Neuronal stem cell (in vitro differentiated cells): ENCODE results near the gene ACOT8.
A peak's percentile ranks its signal among the peaks of the same experiment; 100 is the strongest.

Experiments
- DNase-seq: peaks from one replicate; pipeline ENCODE4 v3.0.0-alpha.2; 2013; ENCODE audit warnings: low spot score
- H2AFZ ChIP-seq: one replicate; pipeline ENCODE4 v1.6.1; 2013; ENCODE audit warnings: mild to moderate bottlenecking, low read length, inconsistent platforms
- H2AK5ac ChIP-seq: 2 replicates; pipeline ENCODE4 v1.6.1; 2013; ENCODE audit warnings: low read depth, mild to moderate bottlenecking, inconsistent platforms, low read length, moderate library complexity, mixed read lengths
- H2BK120ac ChIP-seq: 2 replicates; pipeline ENCODE4 v1.6.1; 2013; ENCODE audit warnings: low read depth, mild to moderate bottlenecking, inconsistent platforms, low read length, moderate library complexity, mixed read lengths
- H2BK12ac ChIP-seq: one replicate; pipeline ENCODE4 v1.6.1; 2013; ENCODE audit warnings: low read length, inconsistent platforms
- H2BK15ac ChIP-seq: 2 replicates; pipeline ENCODE4 v1.6.1; 2013; ENCODE audit warnings: mild to moderate bottlenecking, low read length, inconsistent platforms, mixed read lengths
- H2BK5ac ChIP-seq: one replicate; pipeline ENCODE4 v1.6.1; 2013; ENCODE audit warnings: inconsistent platforms, mild to moderate bottlenecking, low read length, moderate library complexity
- H3K14ac ChIP-seq: one replicate; pipeline ENCODE4 v1.6.1; 2013; ENCODE audit warnings: low read length, inconsistent platforms
- H3K18ac ChIP-seq: 2 replicates; pipeline ENCODE4 v1.6.1; 2013; ENCODE audit warnings: low read length, inconsistent platforms
- H3K23ac ChIP-seq: 2 replicates; pipeline ENCODE4 v1.6.1; 2013; ENCODE audit warnings: low read depth, mild to moderate bottlenecking, mixed read lengths, low read length, inconsistent platforms; ENCODE audit not compliant: poor library complexity
- H3K27ac ChIP-seq: replicated peaks from 3 replicates; pipeline ENCODE4 v1.5.1; 2013; ENCODE audit warnings: low read length, inconsistent platforms
- H3K27me3 ChIP-seq, 3 experiments: 2 replicates each; pipeline ENCODE4 v1.6.1; 2013; ENCODE audit warnings: low read length in 3 of 3, mild to moderate bottlenecking in 2 of 3, inconsistent platforms in 1 of 3, low read depth in 1 of 3, mixed read lengths in 1 of 3, moderate library complexity in 1 of 3; ENCODE audit not compliant: control insufficient read depth in 3 of 3, insufficient read depth in 3 of 3
- H3K36me3 ChIP-seq, 2 donors: replicated peaks in 1 of 2; 2 replicates each; pipeline ENCODE4 v1.6.1; 2013; ENCODE audit warnings: low read length in 2 of 2; ENCODE audit not compliant: control insufficient read depth in 2 of 2, insufficient read depth in 2 of 2
- H3K4ac ChIP-seq: 2 replicates; pipeline ENCODE4 v1.6.1; 2013; ENCODE audit warnings: inconsistent platforms, mild to moderate bottlenecking, low read length, moderate library complexity
- H3K4me1 ChIP-seq, 2 donors: 1 replicate in 1 of 2; 2 replicates in 1 of 2; pipeline ENCODE4 v1.6.1; 2013; ENCODE audit warnings: low read length in 2 of 2, low read depth in 1 of 2; ENCODE audit not compliant: control insufficient read depth in 2 of 2, insufficient read depth in 1 of 2
- H3K4me2 ChIP-seq: one replicate; pipeline ENCODE4 v1.6.1; 2013; ENCODE audit warnings: mild to moderate bottlenecking, low read length, inconsistent platforms; ENCODE audit not compliant: insufficient read depth, poor library complexity, severe bottlenecking
- H3K4me3 ChIP-seq, 2 donors: 2 replicates each; pipeline ENCODE4 v1.5.1; 2013; ENCODE audit warnings: low read length in 2 of 2, mild to moderate bottlenecking in 2 of 2, inconsistent platforms in 1 of 2, moderate library complexity in 1 of 2
- H3K79me1 ChIP-seq: one replicate; pipeline ENCODE4 v1.6.1; 2013; ENCODE audit warnings: low read depth, mild to moderate bottlenecking, inconsistent platforms, low read length, moderate library complexity
- H3K9ac ChIP-seq: one replicate; pipeline ENCODE4 v1.6.1; 2013; ENCODE audit warnings: mild to moderate bottlenecking, low read depth, low read length, inconsistent platforms; ENCODE audit not compliant: poor library complexity
- H3K9me3 ChIP-seq, 2 donors: replicated peaks in 1 of 2; 2 replicates each; pipeline versions ENCODE3 to v1.6.1; 2013; ENCODE audit warnings: low read length in 2 of 2, mild to moderate bottlenecking in 2 of 2, inconsistent platforms in 1 of 2, low read depth in 1 of 2, mixed read lengths in 1 of 2, moderate library complexity in 1 of 2; ENCODE audit not compliant: control insufficient read depth in 2 of 2, insufficient read depth in 1 of 2
- H4K8ac ChIP-seq: one replicate; pipeline ENCODE4 v1.6.1; 2013; ENCODE audit warnings: low read depth, mild to moderate bottlenecking, inconsistent platforms, low read length, moderate library complexity
- H4K91ac ChIP-seq: one replicate; pipeline ENCODE4 v1.6.1; 2013; ENCODE audit warnings: low read length, low read depth, mild to moderate bottlenecking, inconsistent platforms; ENCODE audit not compliant: poor library complexity
- WGBS, 2 donors: extraction: QIAGEN DNeasy Blood & Tissue Kit; methylation state at CpG; one replicate each; pipeline ENCODE4 v1.1.7; 2013; ENCODE audit warnings: missing lambda C conversion rate in 2 of 2, mixed read lengths in 1 of 2; ENCODE audit not compliant: insufficient read length in 2 of 2, insufficient replicate concordance in 1 of 2; ENCODE audit errors: extremely low coverage in 2 of 2; 5-methylcytosine and 5-hydroxymethylcytosine counted together

ACOT8 gene

GRCh38 chr20:45827712-45828111 is 29.5 kb downstream of the ACOT8 start:
- Histone ChIP-seq H2AFZ (no peak overlapping the region), H2BK5ac (no peak overlapping the region), H3K14ac (no peak overlapping the region), H3K4me3 (no peak overlapping the region), H3K23ac (no peak overlapping the region), H3K9me3 (peaks cover 0 to 3% of the 10 kb centered on the region in 2 donors), H4K8ac (no peak overlapping the region), H3K4me1 (peaks cover 11 to 13% of the 10 kb centered on the region in 2 donors), H4K91ac (no peak overlapping the region), H2BK12ac (no peak overlapping the region), H2AK5ac (no peak overlapping the region), H2BK120ac (no peak overlapping the region), H3K27ac (no peak overlapping the region), H3K4ac (no peak overlapping the region), H3K4me2 (no peak overlapping the region), H3K36me3 (no peaks in the 10 kb centered on the region), H3K9ac (no peak overlapping the region), H3K79me1 (no peaks in the 10 kb centered on the region), H3K18ac (no peak overlapping the region), H2BK15ac (no peak overlapping the region), H3K27me3 (peaks cover 0 to 18% (median 3%) of the 10 kb centered on the region in 3 experiments)
- DNase-seq, result no peak
- WGBS, 2 donors, result no CpG with 5 or more reads among the region's 6 CpGs

DNA sequence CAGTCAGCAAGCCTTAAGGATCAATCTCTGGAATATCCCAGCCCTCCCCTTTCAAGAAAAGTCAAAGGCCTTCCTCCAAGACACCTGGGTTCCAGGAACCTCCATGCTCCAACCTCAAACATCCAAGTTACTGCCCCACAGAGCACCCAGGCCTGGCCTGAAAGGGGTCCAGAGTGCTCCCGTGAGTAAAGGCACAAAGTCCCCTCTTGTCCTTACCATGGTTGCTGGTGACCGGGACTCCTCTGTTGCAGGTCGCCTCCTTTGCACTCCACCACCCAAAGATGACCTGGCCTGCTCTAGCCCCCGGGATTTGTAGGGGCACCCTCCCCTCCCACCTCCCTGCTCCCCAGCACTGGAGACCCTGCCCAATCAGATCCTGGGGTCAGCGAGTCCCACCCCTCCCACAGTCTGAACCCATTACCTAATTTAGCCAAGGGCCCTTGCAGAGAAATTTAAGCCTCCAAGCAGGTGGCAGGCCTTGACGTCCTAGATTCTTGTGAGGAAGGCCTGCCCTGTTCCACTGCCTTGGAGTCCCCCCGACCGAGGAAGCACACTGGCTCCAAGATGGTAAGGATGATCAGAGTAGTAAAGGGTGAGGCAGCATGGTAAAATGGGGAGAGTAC is 30.1 kb downstream of the ACOT8 start, which contains the start of gene TNNC2:
TNNC2 (minus strand) TSS at position 283 of the 623 bp plus-strand sequence; CDS start at position 219, 64 bp downstream.
- Histone ChIP-seq H3K4ac (no peak within 1 kb of the TSS), H3K14ac (no peak within 1 kb of the TSS), H3K18ac (peak within 1 kb of the TSS; percentile 13), H4K91ac (no peak within 1 kb of the TSS), H2AK5ac (peak within 1 kb of the TSS; percentile 5), H3K4me1 (peaks cover 9 to 13% of the 10 kb centered on the region in 2 donors), H3K27me3 (peaks cover 0 to 21% (median 3%) of the 10 kb centered on the region in 3 experiments), H2AFZ (peak within 1 kb of the TSS; percentile 83), H3K27ac (no peak within 1 kb of the TSS), H2BK15ac (no peak within 1 kb of the TSS), H4K8ac (no peak within 1 kb of the TSS), H2BK12ac (peak within 1 kb of the TSS; percentile 31), H3K36me3 (no peaks in the 10 kb centered on the region), H3K4me3 (no peak within 1 kb of the TSS), H3K79me1 (no peaks in the 10 kb centered on the region), H2BK120ac (no peak within 1 kb of the TSS), H3K23ac (no peak within 1 kb of the TSS), H2BK5ac (no peak within 1 kb of the TSS), H3K9ac (no peak within 1 kb of the TSS), H3K9me3 (peaks cover 0 to 3% of the 10 kb centered on the region in 2 donors), H3K4me2 (no peak within 1 kb of the TSS)
- DNase-seq, result no peak
- no CpG with 5 or more reads among the region's 8 CpGs for WGBS, 2 donors

DNA sequence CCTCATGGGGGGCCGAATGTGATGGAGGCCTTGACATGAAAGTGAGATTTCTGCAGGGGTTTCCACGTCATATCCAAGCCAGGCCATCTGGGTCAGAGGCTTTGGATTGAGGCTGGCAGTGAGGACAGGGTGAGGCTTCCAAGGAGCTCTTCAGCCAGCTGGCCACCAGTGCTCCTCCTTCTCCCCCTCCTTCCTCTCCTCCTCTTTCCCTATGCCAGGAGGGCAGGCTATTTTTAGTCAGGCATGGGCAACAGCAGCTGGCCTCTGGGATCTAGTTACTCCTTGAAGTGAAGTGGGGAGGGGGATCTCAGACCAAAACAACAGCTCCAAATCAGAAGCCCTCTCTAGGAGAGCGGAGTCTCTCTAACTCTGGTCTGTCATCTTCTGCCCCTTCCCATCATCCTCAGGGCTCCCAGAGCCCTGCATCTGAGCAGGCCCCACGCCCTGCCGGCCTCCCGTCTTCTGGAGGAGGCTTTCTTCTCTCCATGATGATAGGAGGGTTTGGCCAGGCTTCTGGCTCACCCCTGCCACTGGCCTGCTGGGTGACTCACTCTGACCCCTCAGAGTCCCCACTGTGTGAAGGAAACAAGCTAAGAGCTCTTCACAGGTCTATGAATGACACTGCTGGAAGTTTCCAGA is 30.7 kb downstream of the ACOT8 start:
- no CpG with 5 or more reads among the region's 6 CpGs for WGBS, 2 donors
- Histone ChIP-seq H2BK15ac (no peak overlapping the region), H2AFZ (peak overlapping the region; percentile 83), H3K27me3 (peaks cover 0 to 24% (median 3%) of the 10 kb centered on the region in 3 experiments), H2BK12ac (peak overlapping the region; percentile 31), H3K4ac (no peak overlapping the region), H3K4me3 (no peak overlapping the region), H4K91ac (no peak overlapping the region), H3K23ac (no peak overlapping the region), H3K18ac (peak overlapping the region; percentile 13), H2BK120ac (no peak overlapping the region), H3K4me1 (peaks cover 9 to 15% of the 10 kb centered on the region in 2 donors), H2AK5ac (no peak overlapping the region), H3K14ac (no peak overlapping the region), H3K36me3 (no peaks in the 10 kb centered on the region), H2BK5ac (no peak overlapping the region), H3K4me2 (no peak overlapping the region), H3K9me3 (peaks cover 0 to 3% of the 10 kb centered on the region in 2 donors), H4K8ac (no peak overlapping the region), H3K79me1 (no peaks in the 10 kb centered on the region), H3K27ac (no peak overlapping the region), H3K9ac (no peak overlapping the region)
- no peak for DNase-seq
